Hippocampal formation (tissue), 2 donors: Measurements from ENCODE around the gene LRRC8E.
A peak's percentile ranks its signal among the peaks of the same experiment; 100 is the strongest.

Source experiments
- DNase-seq, 2 donors: peaks; one replicate each; lab custom pipeline; 2025; lab: John Stamatoyannopoulos, UW

Gene LRRC8E

DNA sequence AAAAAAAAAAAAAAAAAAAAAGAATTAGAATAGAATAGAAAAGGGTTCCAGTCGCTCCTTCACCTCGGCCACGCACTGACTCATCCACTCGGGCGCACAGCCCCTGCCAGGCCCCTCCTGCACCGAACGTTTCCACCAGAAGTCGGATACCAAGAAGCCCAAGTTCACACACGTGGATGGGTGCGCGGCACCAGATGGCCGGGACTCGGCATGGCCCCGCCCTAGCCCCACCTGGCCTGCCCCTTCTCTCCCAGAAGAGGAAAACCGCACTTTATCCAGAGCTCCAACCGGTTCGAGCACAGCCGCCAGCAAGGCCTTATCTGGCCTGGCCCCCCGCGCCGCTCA is 20.0 kb upstream of the LRRC8E start:
- no peak for DNase-seq

DNA sequence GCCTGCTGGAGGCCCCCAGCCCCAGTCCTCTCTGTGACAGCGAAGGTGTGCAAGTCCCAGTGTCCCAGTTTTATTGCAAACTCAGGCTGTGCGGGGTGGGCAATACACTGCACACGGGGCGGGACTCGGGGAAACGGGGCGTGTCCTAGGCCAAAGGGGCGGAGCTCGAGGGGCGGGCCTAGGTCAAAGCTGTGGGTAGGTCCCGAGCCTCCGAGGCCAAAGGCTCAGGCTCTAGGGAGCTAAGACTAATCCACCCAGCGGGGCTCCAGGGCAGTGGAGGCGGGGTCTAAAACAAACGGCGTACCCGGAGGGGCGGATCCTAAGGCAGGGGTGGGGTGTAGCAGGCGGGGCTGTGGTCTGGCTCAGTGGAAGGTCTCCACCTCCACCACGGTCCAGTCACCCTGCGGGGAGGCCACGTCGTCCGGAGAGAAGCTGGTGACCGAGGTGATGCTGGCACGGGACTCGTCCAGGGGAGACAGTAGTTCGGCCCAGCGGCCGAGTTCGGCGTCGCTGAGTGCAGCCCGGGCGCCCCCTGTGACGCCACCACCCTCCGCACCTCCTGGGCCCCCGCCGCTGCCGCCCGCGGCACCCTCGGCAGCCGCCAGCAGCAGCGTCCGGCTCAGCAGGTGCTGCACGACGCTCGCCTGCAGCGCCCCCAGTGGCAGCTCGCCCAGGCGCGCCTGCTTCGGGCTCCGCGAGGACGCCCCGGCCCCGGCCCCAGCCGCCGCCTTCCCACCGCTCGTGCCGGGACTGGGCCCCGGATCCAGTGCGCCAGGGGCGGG is 19.4 kb upstream of the LRRC8E start:
- DNase-seq: peak in 1 of 2 donors; percentile 53

DNA sequence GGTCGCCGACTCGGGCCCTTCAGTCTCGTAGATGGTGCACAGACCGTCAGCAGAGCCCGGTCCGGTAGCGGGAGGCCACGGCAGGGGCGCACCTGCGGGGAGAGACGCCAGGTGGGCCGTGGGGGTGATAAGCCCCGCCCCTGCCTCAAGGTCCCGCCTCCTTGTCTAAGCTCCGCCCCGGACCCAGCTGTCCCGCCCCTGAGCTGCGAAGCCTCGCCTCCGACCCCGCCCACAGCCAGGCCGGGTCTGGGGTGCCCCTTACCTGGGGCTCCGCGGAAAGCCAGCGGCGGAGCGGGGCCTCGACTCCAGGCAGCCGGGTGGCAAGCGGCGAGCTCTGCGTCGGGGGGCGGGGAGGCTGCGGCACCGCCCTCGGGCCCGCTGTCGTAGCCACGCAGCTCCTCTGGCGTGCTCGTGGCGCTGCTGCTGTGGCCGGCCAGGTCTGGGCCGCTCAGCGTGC is 18.8 kb upstream of the LRRC8E start:
- DNase-seq: peak; percentile 5 to 53

DNA sequence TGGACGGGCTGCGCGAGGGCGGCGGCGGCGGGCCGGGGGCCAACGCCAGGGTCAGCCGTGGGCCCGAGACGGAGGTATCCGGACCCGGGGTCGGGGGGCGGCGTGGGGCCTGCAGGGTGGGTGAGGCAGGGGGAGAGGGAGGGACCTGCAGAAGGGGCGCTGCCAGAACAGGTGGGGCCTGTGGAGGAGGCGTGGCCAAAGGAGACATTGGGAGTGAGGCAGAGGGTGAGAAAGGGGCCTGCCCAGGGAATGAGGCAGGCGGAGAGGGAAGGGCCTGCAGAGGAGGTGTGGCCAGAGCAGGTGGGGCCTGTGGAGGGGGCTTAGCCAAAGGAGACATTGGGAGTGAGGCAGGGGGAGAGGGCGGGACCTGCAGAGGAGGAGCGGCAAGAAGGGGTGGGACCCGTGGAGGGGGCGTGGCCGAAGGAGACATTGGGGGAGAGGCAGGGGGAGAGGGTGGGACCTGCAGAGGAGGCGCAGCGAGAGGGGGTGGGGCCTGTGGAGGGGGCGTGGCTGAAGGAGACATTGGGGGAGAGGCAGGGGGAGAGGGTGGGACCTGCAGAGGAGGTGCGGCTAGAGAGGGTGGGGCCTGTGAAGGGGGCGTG is 18.3 kb upstream of the LRRC8E start:
- peak; percentile 19 to 59 for DNase-seq

DNA sequence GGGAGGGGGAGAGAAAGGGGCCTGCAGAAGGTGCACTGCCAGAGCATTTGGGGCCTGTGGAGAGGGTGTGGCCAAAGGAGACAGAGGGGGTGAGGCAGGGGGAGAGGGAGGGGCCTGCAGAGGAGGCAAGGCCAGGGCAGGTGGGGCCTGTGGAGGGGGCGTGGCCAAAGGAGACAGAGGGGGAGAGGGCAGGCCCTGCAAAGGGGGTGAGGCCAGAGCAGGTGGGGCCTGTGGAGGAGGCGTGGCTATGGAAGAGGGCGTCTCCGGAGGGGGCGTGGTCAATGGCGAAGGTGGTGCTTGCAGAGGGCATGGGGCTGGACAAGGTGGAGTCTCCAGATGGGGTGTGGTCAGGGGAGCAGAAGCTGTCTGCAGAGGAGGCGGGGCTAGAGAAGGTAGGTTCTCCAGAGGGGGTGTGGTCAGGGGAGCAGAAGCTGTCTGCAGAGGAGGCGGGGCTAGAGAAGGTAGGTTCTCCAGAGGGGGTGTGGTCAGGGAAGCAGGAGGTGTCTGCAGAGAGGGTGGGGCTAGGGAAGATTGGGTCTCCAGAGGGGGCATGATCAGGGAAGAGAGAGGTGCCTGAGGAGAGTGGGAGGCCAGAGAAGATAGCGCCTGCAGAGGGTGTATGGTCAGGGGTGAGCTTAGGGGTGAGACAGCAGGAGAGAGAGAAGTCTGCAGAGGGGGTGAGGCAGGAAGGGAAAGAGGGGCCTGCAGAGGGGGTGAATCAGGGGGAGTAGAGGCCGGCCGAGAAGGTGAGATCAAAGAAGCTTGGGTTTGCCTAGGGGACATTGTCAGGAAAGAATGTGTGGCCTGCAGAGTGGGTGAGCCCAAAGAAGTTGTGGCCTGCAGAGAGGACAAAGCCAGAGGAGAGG is 17.5 kb upstream of the LRRC8E start:
- DNase-seq: peak in 1 of 2 donors; percentile 36

DNA sequence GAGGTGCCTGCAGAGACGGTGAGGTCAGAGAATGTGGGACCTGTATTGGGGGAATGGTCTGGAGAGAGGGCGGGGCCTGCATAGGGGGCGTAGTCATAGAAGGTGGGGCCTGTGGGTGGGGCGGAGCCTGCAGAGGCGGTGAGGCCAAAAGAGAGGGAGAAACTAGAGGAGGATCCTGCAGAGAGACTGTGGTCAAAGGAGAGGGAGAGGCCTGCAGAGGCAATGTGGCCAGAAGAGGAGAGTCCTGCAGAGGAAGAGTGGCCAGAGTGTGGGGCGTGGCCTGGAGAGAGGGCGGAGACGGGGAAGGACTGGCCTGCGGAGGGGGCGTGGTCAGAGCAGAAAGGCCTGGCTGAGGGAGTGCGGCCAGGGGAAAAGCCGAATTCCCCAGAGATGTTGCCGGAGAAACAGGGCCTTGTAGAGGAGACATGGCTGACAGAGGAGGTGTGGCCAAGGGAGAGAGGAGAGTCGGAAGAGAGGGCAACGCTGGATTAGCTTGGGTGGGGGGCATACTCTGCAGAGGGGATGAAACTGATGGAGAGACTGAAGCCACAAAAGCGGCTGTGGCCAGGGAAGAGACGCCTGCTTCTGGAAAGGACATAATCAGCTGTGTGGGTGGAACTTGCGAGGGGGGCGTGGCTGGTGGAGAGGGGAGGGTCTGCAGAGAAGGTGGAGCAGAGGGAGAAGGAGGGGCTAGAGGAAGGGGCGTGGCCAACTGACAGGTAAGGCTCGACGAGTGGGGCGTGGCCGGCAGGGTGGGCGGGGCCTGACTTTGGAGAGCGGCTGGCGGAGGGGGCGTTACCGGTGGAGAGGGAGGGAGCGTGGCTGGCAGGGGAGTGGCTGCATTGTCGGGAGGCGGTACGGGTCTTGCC is 16.6 kb upstream of the LRRC8E start:
- DNase-seq: peak; percentile 57 to 60

DNA sequence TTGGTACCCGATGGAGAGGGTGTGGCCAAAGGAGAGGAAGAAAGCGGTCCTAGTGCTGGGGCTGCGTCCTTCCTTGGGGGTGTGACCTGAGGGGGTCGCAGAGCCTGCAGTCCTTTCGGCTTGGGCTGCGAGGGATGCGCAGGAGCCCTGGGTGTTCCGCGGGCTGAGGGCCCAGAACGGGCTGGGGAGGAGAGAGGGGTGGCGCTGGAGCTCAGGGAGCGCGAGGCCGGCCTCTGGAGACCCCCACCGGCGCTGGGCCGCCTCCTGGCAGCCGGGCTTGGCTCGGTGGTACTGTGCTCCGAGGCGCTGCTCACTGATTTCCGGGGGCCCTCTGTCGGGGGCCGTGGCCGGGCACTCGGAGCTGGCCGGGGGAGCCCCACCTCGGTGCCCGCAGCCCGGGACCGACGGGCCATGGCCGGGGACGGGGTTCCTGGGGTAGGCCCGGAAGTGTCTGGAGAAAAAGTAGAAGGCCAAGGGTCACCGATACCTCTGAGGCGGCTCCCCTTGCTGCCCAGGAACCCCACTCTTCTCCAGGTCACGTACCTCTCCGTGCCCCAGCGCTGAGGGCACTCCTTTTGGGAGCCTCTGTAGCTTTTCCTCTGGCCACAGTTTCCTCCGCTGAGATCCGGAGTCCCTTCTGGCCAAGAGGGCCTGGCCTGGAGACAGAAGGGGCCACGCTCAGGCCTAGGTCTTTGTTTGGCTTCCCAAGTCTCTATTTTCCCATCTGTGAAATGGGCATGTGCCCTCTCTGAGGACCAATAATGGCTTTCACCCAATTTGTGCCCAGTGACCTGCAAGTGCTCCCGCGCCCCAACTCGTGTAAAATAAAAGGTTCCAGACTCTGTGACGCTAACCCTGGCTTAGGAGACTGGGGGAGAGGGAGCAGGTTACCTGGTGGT is 15.8 kb upstream of the LRRC8E start:
- no peak for DNase-seq

DNA sequence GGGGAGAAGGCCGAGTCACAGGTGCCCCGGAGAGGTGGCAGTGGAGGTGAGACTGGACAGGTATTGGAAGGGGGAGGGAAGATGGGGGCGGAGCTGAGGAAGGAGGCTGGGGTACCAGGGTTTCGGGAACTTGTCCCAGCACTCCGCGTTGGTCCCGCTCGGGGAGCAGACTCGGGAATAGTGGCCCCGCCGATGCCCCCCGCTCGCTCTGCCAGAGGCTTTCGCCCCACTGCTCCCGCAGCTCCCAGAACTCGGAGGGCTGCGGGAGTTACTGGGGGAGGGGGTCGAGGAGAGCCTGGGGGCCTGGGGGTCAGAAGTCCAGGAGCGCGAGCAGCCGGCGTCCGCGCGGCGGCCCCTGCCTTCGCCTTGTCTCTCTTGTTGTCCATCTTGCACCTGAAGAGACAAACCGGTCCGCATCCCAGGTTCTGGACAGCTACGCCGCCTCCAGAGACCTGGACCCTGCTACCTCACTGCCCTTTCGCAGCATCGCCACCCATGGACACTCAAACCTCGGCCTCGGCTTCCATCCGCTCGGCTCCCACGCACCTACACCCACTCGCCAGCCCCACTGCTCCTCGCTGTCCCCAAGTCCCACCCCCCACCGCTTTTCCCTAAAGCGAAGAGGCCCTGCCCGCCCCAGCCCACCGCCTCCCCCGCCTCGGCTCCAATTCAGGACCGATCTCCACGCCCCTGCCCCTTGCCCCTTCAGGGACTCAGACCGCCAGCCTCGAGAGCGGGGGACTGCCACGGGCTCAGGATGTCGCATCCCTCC is 14.8 kb upstream of the LRRC8E start:
- DNase-seq: no peak

DNA sequence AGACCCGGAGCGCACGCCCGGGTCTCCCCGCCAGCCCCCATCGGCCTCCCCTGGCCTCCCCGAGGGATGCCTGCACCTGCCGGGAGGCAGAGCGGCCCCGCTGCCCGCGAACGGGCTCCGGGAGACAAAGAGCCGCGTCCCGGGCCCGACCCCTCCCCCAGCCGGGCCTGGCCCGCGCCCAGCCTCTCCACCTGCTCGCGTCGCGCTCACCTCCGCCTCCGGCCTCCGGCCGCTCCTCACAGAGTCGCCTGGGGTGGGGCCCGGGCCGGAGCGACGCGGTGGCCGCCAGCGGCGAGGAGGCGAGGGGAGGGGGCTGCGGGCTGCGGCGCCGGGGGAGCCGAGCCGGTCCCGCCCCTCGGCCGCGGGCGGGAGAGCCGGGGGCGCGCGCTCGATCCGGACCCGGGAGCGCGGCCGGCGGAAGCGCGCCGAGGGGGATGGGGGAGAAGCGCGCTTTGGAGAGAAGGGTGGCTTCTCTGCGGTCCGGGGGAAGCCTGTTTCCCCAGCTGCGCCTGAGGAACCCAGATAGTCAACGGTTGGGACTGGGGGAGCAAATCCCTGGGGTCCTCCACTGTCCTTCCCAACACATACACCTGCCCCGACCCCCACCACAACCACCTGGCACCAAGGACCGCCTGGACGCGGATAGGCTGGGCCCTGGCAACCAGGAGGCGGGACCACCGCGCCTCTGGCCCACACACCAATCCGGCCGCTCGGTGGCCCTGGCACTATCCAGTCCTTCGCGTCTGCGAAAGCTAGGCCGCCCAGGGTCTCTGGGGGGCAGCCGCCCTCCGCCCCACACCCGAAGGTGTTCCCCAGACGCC is 14.0 kb upstream of the LRRC8E start, which contains the start of gene PRR36:
TSS of gene PRR36 (minus strand) at position 315 of the 821 bp plus-strand sequence. CDS start 701 bp downstream, outside the sequence.
- DNase-seq: peak; percentile 25 to 45

DNA sequence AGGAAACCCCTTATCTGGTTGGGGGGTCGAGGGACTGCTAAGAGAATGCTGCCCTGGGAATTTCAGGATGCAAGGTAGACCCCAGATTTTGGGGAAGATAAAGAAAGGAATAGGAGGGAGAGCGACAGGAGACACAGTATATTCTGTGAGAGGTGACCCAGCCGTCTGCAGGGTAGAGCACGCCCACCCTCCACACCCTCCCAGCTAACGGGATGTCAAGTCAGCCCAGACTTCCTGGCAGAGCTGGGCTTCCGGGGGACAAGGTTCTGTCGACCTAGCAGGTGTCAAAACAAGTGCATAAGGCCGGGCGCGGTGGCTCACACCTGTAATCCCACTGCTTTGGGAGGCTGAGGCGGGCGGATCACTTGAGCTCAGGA is 13.4 kb upstream of the LRRC8E start:
- DNase-seq: no peak

DNA sequence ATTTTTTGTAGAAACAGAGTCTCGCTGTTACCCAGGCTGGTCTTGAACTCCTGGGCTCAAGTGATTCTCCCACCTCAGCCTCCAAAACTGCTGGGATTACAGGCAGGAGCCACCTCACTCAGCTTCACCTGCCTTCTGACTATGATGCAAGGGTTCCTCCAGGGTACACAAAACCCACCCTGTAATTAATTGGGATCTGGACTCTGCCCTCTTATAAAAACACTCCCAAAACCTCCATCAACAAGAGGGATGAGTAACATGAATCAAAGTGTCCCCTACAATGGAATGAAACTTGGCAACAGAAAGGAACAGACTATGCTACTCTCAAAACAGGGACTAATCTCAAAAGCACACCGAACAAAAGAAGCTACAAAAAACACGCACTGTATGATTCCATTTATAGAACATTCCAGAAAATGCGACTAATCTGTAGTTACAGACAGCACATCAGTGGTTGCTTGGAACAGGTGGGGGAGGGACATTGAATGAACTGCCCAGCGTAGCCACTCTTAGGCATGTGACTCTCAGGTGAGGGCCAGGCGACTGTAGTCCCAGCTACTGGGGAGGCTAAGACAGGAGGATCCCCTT is 11.0 kb upstream of the LRRC8E start:
- DNase-seq: no peak

DNA sequence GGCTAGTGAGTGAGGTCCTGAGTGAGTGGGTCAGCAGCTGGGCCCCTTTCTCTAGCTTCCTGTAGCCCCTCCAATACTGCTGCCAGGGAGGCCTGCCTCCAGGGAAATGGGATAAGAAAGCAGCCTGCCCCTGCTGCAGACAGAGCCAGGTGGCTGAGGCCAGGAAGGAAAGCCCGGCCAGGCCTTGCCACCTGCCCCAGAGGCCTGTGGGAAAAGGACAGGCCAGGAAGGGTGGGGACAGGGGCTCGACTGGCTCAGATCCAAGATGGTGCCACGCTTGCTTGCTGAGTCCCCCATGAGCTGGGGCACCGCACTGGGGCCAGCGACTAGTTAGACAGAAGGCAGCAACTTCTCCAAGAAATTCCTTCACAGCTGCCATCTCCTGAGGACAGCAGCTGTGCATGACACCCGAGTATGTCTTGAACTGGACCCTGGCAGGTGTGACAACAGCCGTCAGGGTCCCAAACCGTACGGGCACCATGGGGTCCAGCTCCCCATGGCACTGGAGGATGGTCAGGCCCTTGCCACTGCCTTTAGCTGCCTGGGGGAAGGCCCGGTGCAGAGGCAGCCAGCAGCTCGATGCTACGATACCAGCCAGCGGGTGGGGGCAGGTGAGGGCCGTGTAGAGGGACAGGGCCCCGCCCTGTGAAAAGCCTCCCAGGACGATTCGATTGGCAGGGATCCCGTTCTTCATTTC is 9.1 kb upstream of the LRRC8E start:
- no peak for DNase-seq

DNA sequence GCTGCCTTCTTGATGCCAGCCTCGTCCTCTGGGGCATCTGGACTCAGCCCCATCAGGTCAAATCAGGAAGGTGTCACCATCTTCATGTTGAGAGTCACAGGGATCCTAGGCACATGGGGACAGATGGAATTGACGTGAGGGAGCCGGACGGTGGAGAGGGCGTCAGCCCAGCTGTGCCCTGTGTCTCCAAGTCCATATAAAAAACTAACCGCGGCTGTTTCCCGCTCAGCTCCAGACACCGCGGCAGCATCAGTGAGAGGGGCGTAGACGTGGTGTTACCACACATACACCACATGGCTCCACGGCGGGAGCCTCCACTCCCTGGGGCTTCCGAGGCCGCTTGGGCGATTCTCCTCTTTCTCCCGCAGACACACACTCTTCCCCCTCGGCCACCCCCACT is 8.5 kb upstream of the LRRC8E start:
- no peak for DNase-seq

DNA sequence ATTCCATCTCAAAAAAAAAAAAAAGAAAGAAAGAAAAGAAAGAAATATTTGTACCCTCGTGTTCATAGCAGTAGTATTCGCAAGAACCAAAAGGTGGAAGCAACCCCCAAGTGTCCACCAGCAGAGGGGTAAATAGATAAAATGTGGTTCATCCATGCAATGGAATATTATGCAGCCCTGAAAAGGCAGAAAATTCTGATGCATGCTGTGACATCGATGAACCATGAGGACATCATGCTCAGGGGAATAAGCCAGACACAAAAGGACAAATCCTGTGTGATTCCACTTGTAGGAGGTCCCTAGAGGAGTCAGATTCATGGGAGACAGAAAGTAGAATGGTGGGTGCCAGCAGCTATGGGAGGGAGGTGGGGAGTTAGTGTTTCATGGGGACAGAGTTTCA is 6.4 kb upstream of the LRRC8E start:
- DNase-seq: no peak

DNA sequence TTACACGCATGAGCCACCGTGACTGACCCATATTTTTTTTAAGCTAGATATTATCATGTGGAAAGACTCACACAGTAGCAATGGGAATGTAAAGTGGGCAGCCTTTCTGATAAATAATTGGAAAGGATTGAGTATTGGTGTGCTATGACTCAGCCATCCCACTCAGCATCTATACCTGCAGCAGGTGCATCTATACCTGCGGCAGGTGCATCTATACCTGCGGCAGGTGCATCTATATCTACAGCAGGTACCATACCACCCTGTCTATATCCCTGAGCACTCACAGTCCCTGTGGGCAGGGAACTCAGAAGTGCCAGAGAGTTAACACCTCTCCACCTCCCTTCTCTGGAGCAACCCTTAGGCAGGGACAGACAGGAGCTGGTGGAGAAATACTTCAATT is 5.2 kb upstream of the LRRC8E start:
- no peak for DNase-seq

DNA sequence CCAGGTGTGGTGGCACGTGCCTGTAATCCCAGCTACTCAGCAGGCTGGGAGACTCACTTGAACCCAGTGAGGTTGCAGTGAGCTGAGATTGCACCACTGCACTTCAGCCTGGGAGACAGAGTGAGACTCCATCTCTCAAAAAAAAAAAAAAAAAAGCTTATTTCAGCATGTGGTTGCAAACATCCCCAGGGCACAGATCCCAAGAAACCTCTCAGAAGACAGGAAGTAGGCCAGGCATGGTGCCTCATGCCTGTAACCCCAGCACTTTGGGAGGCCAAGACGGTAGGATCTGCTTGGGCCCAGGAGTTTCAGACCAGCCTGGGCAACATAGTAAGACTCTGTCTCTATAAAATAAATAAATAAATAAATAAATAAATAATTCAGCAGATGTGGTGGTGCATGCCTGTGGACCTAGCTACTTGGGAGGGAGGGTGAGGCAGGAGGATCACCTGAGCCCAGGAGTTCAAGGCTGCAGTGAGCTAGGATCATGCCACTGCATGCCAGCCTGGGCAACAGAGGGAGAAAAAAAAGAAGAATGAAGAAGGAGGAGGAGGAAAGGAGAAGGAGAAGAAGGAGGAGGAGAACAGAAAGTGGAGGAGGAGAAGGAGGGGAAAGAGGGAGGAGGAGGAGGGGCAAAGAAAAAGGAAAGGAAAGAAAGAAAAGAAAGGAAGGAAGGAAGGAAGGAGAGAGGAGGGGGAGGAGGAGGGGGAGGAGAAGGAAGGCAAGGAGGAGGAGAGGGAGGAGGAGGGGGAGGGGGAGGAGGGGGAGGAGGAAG is 4.3 kb upstream of the LRRC8E start:
- no peak for DNase-seq

DNA sequence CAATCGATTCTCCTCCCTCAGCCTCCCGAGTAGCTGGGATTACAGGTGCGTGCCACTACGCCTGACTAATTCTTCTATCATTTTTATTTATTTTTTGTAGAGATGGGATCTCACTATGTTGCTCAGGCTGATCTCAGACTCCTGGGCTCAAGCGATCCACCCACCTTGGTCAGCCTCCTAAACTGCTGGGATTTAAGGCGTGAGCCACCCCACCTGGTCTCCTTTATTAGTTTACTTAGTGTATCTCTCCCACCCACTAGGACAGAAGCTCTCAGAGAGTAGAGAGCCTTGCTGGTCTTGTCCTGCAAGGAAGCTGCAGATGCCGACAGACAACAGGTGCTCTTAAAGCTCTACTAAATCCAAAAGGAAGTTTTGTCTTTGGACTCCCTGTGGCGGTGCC is 2.5 kb upstream of the LRRC8E start:
- no peak for DNase-seq
